HEK293T (cell line): ENCODE measurements around the gene MRPL11.

Source experiments
- ARNT ChIP-seq: fragments of 450-650 bp; IDR thresholded peaks from 2 replicates; pipeline ENCODE4 v1.6.1; 2017; ENCODE audit warnings: mild to moderate bottlenecking
- BHLHE40 ChIP-seq: fragments of 450-650 bp; IDR thresholded peaks from 2 replicates; pipeline ENCODE4 v1.6.1; 2016; ENCODE audit warnings: mild to moderate bottlenecking, moderate library complexity, borderline replicate concordance
- CTBP1 ChIP-seq: fragments of 450-650 bp; IDR thresholded peaks from 2 replicates; pipeline ENCODE4 v1.6.1; 2016; ENCODE audit warnings: borderline replicate concordance
- FOXA1 ChIP-seq: fragments of 450-650 bp; IDR thresholded peaks from 2 replicates; pipeline ENCODE4 v1.6.1; 2016; ENCODE audit warnings: mild to moderate bottlenecking
- FOXM1 ChIP-seq: fragments of 450-650 bp; IDR thresholded peaks from 2 replicates; pipeline ENCODE4 v1.6.1; 2017; ENCODE audit warnings: mild to moderate bottlenecking, borderline replicate concordance
- LEF1 ChIP-seq: fragments of 450-650 bp; IDR thresholded peaks from 2 replicates; pipeline ENCODE4 v1.6.1; 2017; ENCODE audit warnings: mild to moderate bottlenecking, borderline replicate concordance
- NFRKB ChIP-seq: fragments of 450-650 bp; IDR thresholded peaks from 2 replicates; pipeline ENCODE4 v1.6.1; 2016; ENCODE audit warnings: mild to moderate bottlenecking, moderate library complexity
- SP1 ChIP-seq: fragments of 450-650 bp; IDR thresholded peaks from 2 replicates; pipeline ENCODE4 v1.6.1; 2017
- ZNF384 ChIP-seq: fragments of 450-650 bp; IDR thresholded peaks from 2 replicates; pipeline ENCODE4 v1.6.1; 2016

- no peak for TF ChIP-seq FOXA1
- TF ChIP-seq SP1, result no peak
- no peak for TF ChIP-seq LEF1
- TF ChIP-seq ZNF384, result no peak
- TF ChIP-seq FOXM1, result no peak
- TF ChIP-seq BHLHE40, result no peak
- no peak for TF ChIP-seq CTBP1
- TF ChIP-seq NFRKB, result no peak
- TF ChIP-seq ARNT, result no peak
These were observed 23.4 kb upstream of the MRPL11 start for GRCh38 chr11:66462010-66462409.
